A549 (cell line): Measurements from ENCODE around the gene FMNL3. TPM values are rescaled to one million over a fixed set of nuclear protein-coding genes. Genes with fewer than 3 reads are reported as not detected.

Experiments used
- ATAC-seq, 2 experiments: fragments of 200-7000 bp in 1 of 2; fragments of >200 bp in 1 of 2; cut with Nextera tagmentation in 1 of 2; cut with Tn5 transposase in 1 of 2; 3 replicates each; pipeline versions ENCODE4 v1.8.0 to v1.9.1; 2018 to 2020; ENCODE audit warnings: mild to moderate bottlenecking in 1 of 2, moderate library complexity in 1 of 2
- CTCF ChIA-PET: fragments of 300-600 bp; sonication (Branson Sonifier 250); formaldehyde crosslinking; extraction: SDS; loops from one replicate; lab custom pipeline; 2021; ENCODE audit warnings: antibody characterized with exemption, inconsistent platforms; lab: Yijun Ruan, JAX
- POLR2A ChIA-PET: fragments of 350-600 bp; formaldehyde crosslinking; extraction: SDS; loops from one replicate; lab custom pipeline; 2021; ENCODE audit warnings: antibody characterized with exemption, inconsistent platforms; lab: Yijun Ruan, JAX
- DNase-seq, 2 experiments: peaks; one replicate each; pipeline versions ENCODE4 v3.0.0 to v3.0.0-alpha.2; 2011 to 2016; ENCODE audit warnings: low read depth in 1 of 2, low spot score in 1 of 2
- FAIRE-seq: peaks from 2 replicates; lab custom pipeline; 2011; peaks lifted over from hg19 to GRCh38; lab: Jason Lieb, UNC
- H3K27ac ChIP-seq, 2 experiments: fragments of >200 bp; sonication (Bioruptor Twin); formaldehyde crosslinking; 3 replicates each; pipeline ENCODE4 v1.5.1; 2016 to 2017
- H3K4me1 ChIP-seq: fragments of >200 bp; sonication (Bioruptor Twin); formaldehyde crosslinking; 3 replicates; pipeline ENCODE4 v1.6.1; 2016
- H3K4me2 ChIP-seq: fragments of >200 bp; sonication (Bioruptor Twin); formaldehyde crosslinking; 3 replicates; pipeline ENCODE4 v1.6.1; 2016
- H3K4me3 ChIP-seq: fragments of >200 bp; sonication (Bioruptor Twin); formaldehyde crosslinking; 3 replicates; pipeline ENCODE4 v1.5.1; 2016
- H3K9me3 ChIP-seq: fragments of >200 bp; sonication (Bioruptor Twin); formaldehyde crosslinking; 3 replicates; pipeline ENCODE4 v1.6.1; 2016
- CHD2 ChIP-seq: fragments of 150-350 bp; IDR thresholded peaks from 2 replicates; pipeline ENCODE4 v1.6.1; 2014; ENCODE audit warnings: low read length; ENCODE audit not compliant: partially characterized antibody
- EHF ChIP-seq: fragments of 250-450 bp; sonication (Bioruptor Pico); IDR thresholded peaks from 2 replicates; pipeline ENCODE4 v1.5.0; 2020; ENCODE audit warnings: mild to moderate bottlenecking
- ESRRA ChIP-seq: fragments of 150-350 bp; IDR thresholded peaks from 2 replicates; pipeline ENCODE4 v1.6.1; 2014; ENCODE audit warnings: mild to moderate bottlenecking, low read length, borderline replicate concordance
- FOSL2 ChIP-seq, 2 experiments: fragments of 450-650 bp in 1 of 2; fragments of >200 bp in 1 of 2; sonication (Bioruptor Twin) in 1 of 2; formaldehyde crosslinking; IDR thresholded peaks; 2 replicates each; pipeline versions ENCODE4 v1.5.0 to v1.6.1; 2016 to 2020; ENCODE audit warnings: mild to moderate bottlenecking in 1 of 2, moderate library complexity in 1 of 2
- FOXS1 ChIP-seq: fragments of 250-450 bp; sonication (Bioruptor Pico); IDR thresholded peaks from 2 replicates; pipeline ENCODE4 v1.5.0; 2020; ENCODE audit warnings: mild to moderate bottlenecking, moderate library complexity
- HDAC2 ChIP-seq: fragments of 200-600 bp; sonication (generic); IDR thresholded peaks from 2 replicates; pipeline ENCODE4 v1.6.1; 2016
- HEYL ChIP-seq: fragments of 250-450 bp; sonication (Bioruptor Pico); IDR thresholded peaks from 2 replicates; pipeline ENCODE4 v1.8.0; 2021; ENCODE audit warnings: mild to moderate bottlenecking, moderate library complexity
- HOXB5 ChIP-seq: fragments of 250-450 bp; sonication (Bioruptor Pico); IDR thresholded peaks from 2 replicates; pipeline ENCODE4 v1.5.0; 2020; ENCODE audit warnings: mild to moderate bottlenecking, moderate library complexity
- JUN ChIP-seq, 2 experiments: fragments of >200 bp; sonication (Bioruptor Twin); formaldehyde crosslinking; IDR thresholded peaks; 2 replicates in 1 of 2; 3 replicates in 1 of 2; pipeline ENCODE4 v1.6.1; 2016 to 2017
- KDM5A ChIP-seq: fragments of 200-600 bp; sonication (generic); IDR thresholded peaks from 2 replicates; pipeline ENCODE4 v1.6.1; 2016; ENCODE audit warnings: antibody characterized with exemption, mild to moderate bottlenecking
- MAFK ChIP-seq: fragments of 450-650 bp; IDR thresholded peaks from 2 replicates; pipeline ENCODE4 v1.6.1; 2014; ENCODE audit not compliant: partially characterized antibody
- NFE2L2 ChIP-seq: fragments of 150-350 bp; conservative IDR thresholded peaks from 2 replicates; pipeline ENCODE4 v1.6.1; 2014; ENCODE audit warnings: low read length
- PHF8 ChIP-seq: fragments of 200-600 bp; sonication (generic); IDR thresholded peaks from 2 replicates; pipeline ENCODE4 v1.6.1; 2016; ENCODE audit warnings: low read depth, mild to moderate bottlenecking, antibody characterized with exemption, moderate library complexity, borderline replicate concordance
- POLR2AphosphoS2 ChIP-seq: conservative IDR thresholded peaks from 2 replicates; pipeline ENCODE4 v1.6.1; 2012; ENCODE audit warnings: low read length, improper control_type of control experiment, inconsistent platforms
- RAD21 ChIP-seq, 2 experiments: fragments of >200 bp in 1 of 2; sonication (Bioruptor Twin) in 1 of 2; formaldehyde crosslinking in 1 of 2; IDR thresholded peaks in 1 of 2; conservative IDR thresholded peaks in 1 of 2; 2 replicates in 1 of 2; 3 replicates in 1 of 2; pipeline ENCODE4 v1.6.1; 2012 to 2018; ENCODE audit warnings: inconsistent platforms in 1 of 2
- RCOR1 ChIP-seq: fragments of 150-350 bp; IDR thresholded peaks from 2 replicates; pipeline ENCODE4 v1.6.1; 2014; ENCODE audit warnings: antibody characterized with exemption, low read length, low read depth
- SMC3 ChIP-seq: fragments of >200 bp; sonication (Bioruptor Twin); formaldehyde crosslinking; IDR thresholded peaks from 3 replicates; pipeline ENCODE4 v1.6.1; 2018; ENCODE audit warnings: inconsistent platforms
- SREBF2 ChIP-seq: fragments of 450-650 bp; IDR thresholded peaks from 2 replicates; pipeline ENCODE4 v1.6.1; 2014; ENCODE audit warnings: mild to moderate bottlenecking, moderate library complexity
- TFCP2L1 ChIP-seq: fragments of 250-450 bp; sonication (Bioruptor Pico); IDR thresholded peaks from 2 replicates; pipeline ENCODE4 v1.5.0; 2021; ENCODE audit warnings: mild to moderate bottlenecking
- TP53 ChIP-seq: fragments of 250-450 bp; sonication (Bioruptor Pico); IDR thresholded peaks from 2 replicates; pipeline ENCODE4 v1.5.0; 2021; ENCODE audit warnings: mild to moderate bottlenecking, moderate library complexity
- ZFP36 ChIP-seq: fragments of 450-650 bp; IDR thresholded peaks from 2 replicates; pipeline ENCODE4 v1.6.1; 2014; ENCODE audit warnings: borderline replicate concordance; ENCODE audit not compliant: partially characterized antibody
- WGBS: methylation state at CpG from one replicate; pipeline ENCODE4 v1.1.6; 2017; ENCODE audit errors: missing lambda C conversion rate; 5-methylcytosine and 5-hydroxymethylcytosine counted together
- polyA plus RNA-seq, 4 experiments: library from polyadenylated mRNA; depleted of rRNA in 3 of 4; stranded (reverse); fragments of >200 nt; fragmentation: RNase III in 1 of 4; extraction: RNeasy Plus Mini Kit Qiagen cat#74134 plus additional on column Dnase treatment in 1 of 4; gene quantifications; 2 replicates in 3 of 4; 3 replicates in 1 of 4; pipeline ENCODE4 v1.2.3, GENCODE V29; 2011 to 2017
- TF ChIP-seq, protein P1 (sequence below): IDR thresholded peaks from 2 replicates; pipeline ENCODE4 v1.6.1; 2012; ENCODE audit warnings: low read depth, borderline replicate concordance
- TF ChIP-seq, protein P2 (sequence below): fragments of 150-350 bp; IDR thresholded peaks from 2 replicates; pipeline ENCODE4 v1.6.1; 2014; ENCODE audit warnings: low read depth, mild to moderate bottlenecking, low read length

The FMNL3 gene
- polyA plus RNA-seq, 2 of the 4 experiments (the other 2 are of a cell fraction) = 1.7 TPM

DNA sequence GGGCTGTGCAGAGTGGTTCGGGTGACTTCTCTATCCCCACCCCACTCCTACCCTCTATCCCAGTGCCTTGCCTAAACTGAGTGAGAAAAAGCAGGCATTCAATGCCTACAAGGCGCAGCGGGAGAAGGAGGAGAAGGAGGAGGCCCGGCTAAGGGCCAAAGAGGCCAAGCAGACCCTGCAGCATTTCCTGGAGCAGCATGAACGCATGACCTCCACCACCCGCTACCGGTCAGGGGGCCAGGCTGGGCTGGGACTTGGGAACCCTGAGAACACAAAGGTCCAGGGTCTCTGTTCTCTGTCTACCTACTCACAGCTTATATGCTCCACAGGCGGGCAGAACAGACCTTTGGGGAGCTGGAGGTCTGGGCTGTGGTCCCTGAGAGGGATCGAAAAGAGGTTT, 72.2 kb downstream of the FMNL3 start:
- FAIRE-seq (no peak), DNase-seq (no peak), ATAC-seq (no peak)
- Histone ChIP-seq H3K4me1 (no peaks in the 10 kb centered on the region), H3K9me3 (no peaks in the 10 kb centered on the region), H3K4me3 (no peak overlapping the region), H3K27ac (no peak overlapping the region), H3K4me2 (no peak overlapping the region)
- no peak for TF ChIP-seq CHD2
- no peak for TF ChIP-seq SMC3
- no peak for TF ChIP-seq PHF8
- TF ChIP-seq NFE2L2 = no peak
- TF ChIP-seq, protein P1, sequence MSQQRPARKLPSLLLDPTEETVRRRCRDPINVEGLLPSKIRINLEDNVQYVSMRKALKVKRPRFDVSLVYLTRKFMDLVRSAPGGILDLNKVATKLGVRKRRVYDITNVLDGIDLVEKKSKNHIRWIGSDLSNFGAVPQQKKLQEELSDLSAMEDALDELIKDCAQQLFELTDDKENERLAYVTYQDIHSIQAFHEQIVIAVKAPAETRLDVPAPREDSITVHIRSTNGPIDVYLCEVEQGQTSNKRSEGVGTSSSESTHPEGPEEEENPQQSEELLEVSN = no peak
- no peak for TF ChIP-seq SREBF2
- no peak for TF ChIP-seq POLR2AphosphoS2
- TF ChIP-seq FOXS1 (CRISPR knock-in tag) = no peak
- TF ChIP-seq, protein P2, sequence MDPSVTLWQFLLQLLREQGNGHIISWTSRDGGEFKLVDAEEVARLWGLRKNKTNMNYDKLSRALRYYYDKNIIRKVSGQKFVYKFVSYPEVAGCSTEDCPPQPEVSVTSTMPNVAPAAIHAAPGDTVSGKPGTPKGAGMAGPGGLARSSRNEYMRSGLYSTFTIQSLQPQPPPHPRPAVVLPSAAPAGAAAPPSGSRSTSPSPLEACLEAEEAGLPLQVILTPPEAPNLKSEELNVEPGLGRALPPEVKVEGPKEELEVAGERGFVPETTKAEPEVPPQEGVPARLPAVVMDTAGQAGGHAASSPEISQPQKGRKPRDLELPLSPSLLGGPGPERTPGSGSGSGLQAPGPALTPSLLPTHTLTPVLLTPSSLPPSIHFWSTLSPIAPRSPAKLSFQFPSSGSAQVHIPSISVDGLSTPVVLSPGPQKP = no peak
- no peak for TF ChIP-seq KDM5A
- no peak for TF ChIP-seq JUN (IDR thresholded peaks at IDR 0.05)
- TF ChIP-seq HEYL (CRISPR knock-in tag) = no peak
- TF ChIP-seq RAD21 (conservative IDR thresholded peaks at IDR 0.05 in 1 of 2, IDR thresholded peaks at IDR 0.05 in 1 of 2) = no peak
- TF ChIP-seq EHF (CRISPR knock-in tag) = no peak
- no peak for TF ChIP-seq TP53
- no peak for TF ChIP-seq TFCP2L1
- TF ChIP-seq ZFP36 = no peak
- TF ChIP-seq FOSL2 (IDR thresholded peaks at IDR 0.05) = no peak
- no peak for TF ChIP-seq FOSL2 (CRISPR knock-in tag; IDR thresholded peaks at IDR 0.05)
- no peak for TF ChIP-seq HOXB5 (CRISPR knock-in tag)
- 95% methylated on average over 9 of the region's 9 CpGs for WGBS
- CTCF ChIA-PET = interaction anchor here (0.5 to 14.8 kb wide), 9 partner anchors 9 to 204 kb away, joined by 3 to 260 read pairs (median 4); partner anchors contain the start of genes FMNL3, PRPF40B and TMBIM6
- POLR2A ChIA-PET = no interaction called here

DNA sequence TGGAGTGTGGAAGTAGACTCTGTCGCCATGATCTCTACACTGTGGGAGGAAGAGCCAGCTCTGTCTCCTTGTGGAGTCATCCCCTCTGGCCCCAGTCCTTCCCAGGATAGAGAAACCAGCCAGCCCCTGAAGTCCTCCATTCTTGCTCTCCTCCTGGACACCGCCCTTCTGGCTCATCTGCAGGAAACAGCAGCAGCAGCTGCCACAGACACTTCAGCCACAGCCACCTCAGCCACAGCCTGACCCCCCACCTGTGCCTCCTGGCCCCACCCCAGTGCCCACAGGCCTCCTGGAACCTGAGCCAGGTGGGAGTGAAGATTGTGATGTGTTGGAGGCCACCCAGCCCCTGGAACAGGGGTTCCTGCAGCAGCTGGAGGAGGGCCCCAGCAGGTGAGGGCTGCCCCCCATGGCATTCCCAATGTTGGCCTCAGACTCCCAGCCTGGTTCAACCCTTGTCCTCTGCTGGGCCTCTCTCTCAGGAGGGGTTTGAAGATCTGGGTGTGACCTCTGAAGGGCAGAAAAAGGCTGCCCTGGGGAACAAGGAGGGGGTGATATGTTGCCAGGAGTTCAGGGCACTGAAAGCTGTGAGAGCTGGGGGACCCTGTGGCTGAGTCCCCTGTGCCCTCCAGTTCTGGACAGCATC, 73.4 kb downstream of the FMNL3 start:
- no peak for DNase-seq
- no peak overlapping the region for H3K27ac ChIP-seq
- H3K4me2 ChIP-seq = no peak overlapping the region
- 100% methylated on average over 2 of the region's 2 CpGs for WGBS
- FAIRE-seq = no peak
- no peaks in the 10 kb centered on the region for H3K9me3 ChIP-seq
- TF ChIP-seq MAFK (no peak), HDAC2 (no peak), ESRRA (no peak), NFE2L2 (no peak), EHF (CRISPR knock-in tag) (no peak), RCOR1 (no peak)
- TF ChIP-seq, protein P1 = no peak
- no peak for ATAC-seq
- H3K4me3 ChIP-seq = no peak overlapping the region
- no peaks in the 10 kb centered on the region for H3K4me1 ChIP-seq
- CTCF ChIA-PET = interaction anchor here (0.8 to 3.7 kb wide), 6 partner anchors 8 to 268 kb away, joined by 3 to 23 read pairs (median 4); partner anchors contain the start of gene PRPF40B
- POLR2A ChIA-PET = no interaction called here
